K562 (cell line): Measurements from ENCODE around the gene USP28. TPM values are rescaled to one million over a fixed set of nuclear protein-coding genes. Genes with fewer than 3 reads are reported as not detected.

ENCODE experiments used
- ATAC-seq: fragments of 200-7000 bp; cut with Tn5 transposase; 3 replicates; pipeline ENCODE4 v1.9.1; 2020; ENCODE audit warnings: moderate library complexity
- BruUV-seq: library from RNA; stranded (reverse); fragments of 400-500 nt; replicated peaks from 2 replicates; lab custom pipeline; 2021; lab: Mats Ljungman, UMichigan
- CTCF ChIA-PET: fragments of 300-600 bp; formaldehyde crosslinking; extraction: SDS; loops from one replicate; lab custom pipeline; 2021; ENCODE audit warnings: low intra/inter-chr PET ratio; lab: Yijun Ruan, JAX
- POLR2A ChIA-PET: fragments of 300-600, 350-650 bp; sonication (Branson Sonifier 250); formaldehyde crosslinking; extraction: SDS; loops from one replicate; lab custom pipeline; 2021; ENCODE audit warnings: antibody characterized with exemption, inconsistent platforms; lab: Yijun Ruan, JAX
- DNase-seq, 4 experiments: peaks; one replicate each; pipeline versions ENCODE4 v3.0.0 to v3.0.0-alpha.2; 2011 to 2018; ENCODE audit warnings: low spot score in 3 of 4, mixed read lengths in 3 of 4; ENCODE audit errors: extremely low read depth in 1 of 4
- FAIRE-seq: peaks from 2 replicates; lab custom pipeline; 2011; peaks lifted over from hg19 to GRCh38; lab: Jason Lieb, UNC
- H2AFZ ChIP-seq: 2 replicates; pipeline ENCODE4 v1.6.0; 2011; ENCODE audit warnings: low read depth, low read length, control low read depth, inconsistent platforms
- H3K27ac ChIP-seq: fragments of 200-600 bp; 3 replicates; pipeline ENCODE4 v1.8.0; 2011; ENCODE audit warnings: low read depth, mild to moderate bottlenecking, control low read depth, inconsistent platforms, low read length, moderate library complexity, mixed read lengths; ENCODE audit errors: extremely low read depth
- H3K27me3 ChIP-seq, 2 experiments: fragments of 300-600 bp in 1 of 2; 2 replicates in 1 of 2; 3 replicates in 1 of 2; pipeline versions ENCODE4 v1.6.0 to v1.8.0; 2011; ENCODE audit warnings: inconsistent platforms in 2 of 2, low read length in 2 of 2, mild to moderate bottlenecking in 1 of 2, mixed read lengths in 1 of 2, moderate library complexity in 1 of 2; ENCODE audit not compliant: control insufficient read depth in 2 of 2, insufficient read depth in 2 of 2
- H3K36me3 ChIP-seq: fragments of 300-600 bp; 3 replicates; pipeline ENCODE4 v1.8.0; 2011; ENCODE audit warnings: mild to moderate bottlenecking, low read length, inconsistent platforms; ENCODE audit not compliant: control insufficient read depth, insufficient read depth
- H3K4me1 ChIP-seq, 2 experiments: fragments of 200-600 bp in 1 of 2; replicated peaks in 1 of 2; 2 replicates in 1 of 2; 3 replicates in 1 of 2; pipeline versions ENCODE4 v1.5.1 to v1.8.0; 2011; ENCODE audit warnings: inconsistent platforms in 2 of 2, low read length in 2 of 2, mild to moderate bottlenecking in 1 of 2, mixed read lengths in 1 of 2, moderate library complexity in 1 of 2; ENCODE audit not compliant: control insufficient read depth in 2 of 2, insufficient read depth in 2 of 2
- H3K4me2 ChIP-seq: 2 replicates; pipeline ENCODE4 v1.6.1; 2011; ENCODE audit warnings: low read length, control low read depth, inconsistent platforms, mixed read lengths; ENCODE audit not compliant: insufficient read depth
- H3K4me3 ChIP-seq: fragments of 200-600 bp; sonication (generic), shearing (Covaris generic); 2 replicates; pipeline ENCODE4 v1.5.1; 2016; ENCODE audit warnings: control low read depth, inconsistent platforms
- H3K79me2 ChIP-seq: fragments of 200-600 bp; 3 replicates; pipeline ENCODE4 v1.8.0; 2011; ENCODE audit warnings: low read length, inconsistent platforms; ENCODE audit not compliant: control insufficient read depth, insufficient read depth
- H3K9ac ChIP-seq, 2 experiments: 2 replicates each; pipeline versions ENCODE4 v1.6.0 to v1.6.1; 2011; ENCODE audit warnings: low read depth in 2 of 2, low read length in 2 of 2, control low read depth in 1 of 2, inconsistent platforms in 1 of 2, mild to moderate bottlenecking in 1 of 2, mixed read lengths in 1 of 2; ENCODE audit not compliant: insufficient read depth in 1 of 2
- H3K9me1 ChIP-seq: one replicate; pipeline ENCODE4 v1.6.0; 2011; ENCODE audit warnings: inconsistent platforms, mild to moderate bottlenecking, low read length, moderate library complexity; ENCODE audit not compliant: control insufficient read depth, insufficient read depth
- H3K9me3 ChIP-seq: replicated peaks from 2 replicates; pipeline ENCODE4 v1.5.1; 2011; ENCODE audit warnings: low read depth, low read length, inconsistent platforms; ENCODE audit not compliant: control insufficient read depth, insufficient read depth
- H4K20me1 ChIP-seq: replicated peaks from 2 replicates; pipeline ENCODE4 v1.6.1; 2011; ENCODE audit warnings: low read length, inconsistent platforms, mixed read lengths; ENCODE audit not compliant: control insufficient read depth, insufficient read depth
- MAFF ChIP-seq: IDR thresholded peaks from 2 replicates; pipeline ENCODE4 v1.6.1; 2012; ENCODE audit warnings: low read length, improper control_type of control experiment
- MAFG ChIP-seq: fragments of 450-650 bp; conservative IDR thresholded peaks from 2 replicates; pipeline ENCODE4 v1.6.1; 2016; ENCODE audit warnings: missing genetic modification characterization, missing compliant biosample characterization
- NFE2 ChIP-seq: IDR thresholded peaks from 2 replicates; pipeline ENCODE4 v1.6.1; 2014; ENCODE audit warnings: antibody characterized with exemption, low read depth
- SIN3B ChIP-seq: fragments of 450-650 bp; IDR thresholded peaks from 2 replicates; pipeline ENCODE4 v1.6.1; 2017; ENCODE audit warnings: low read depth, mild to moderate bottlenecking, moderate library complexity
- ZNF316 ChIP-seq: fragments of 450-650 bp; IDR thresholded peaks from 2 replicates; pipeline ENCODE4 v1.6.1; 2016
- ZNF584 ChIP-seq: fragments of 200-800 bp; sonication (Bioruptor generic); IDR thresholded peaks from 2 replicates; pipeline ENCODE4 v1.6.1; 2016; ENCODE audit warnings: low read depth, mild to moderate bottlenecking, missing genetic modification characterization, missing compliant biosample characterization
- WGBS: fragments of 100-300 bp; shearing (Covaris generic); methylation state at CpG from one replicate; pipeline ENCODE4 v1.1.6; 2016; ENCODE audit warnings: low coverage, mixed read lengths; ENCODE audit not compliant: insufficient coverage; ENCODE audit errors: missing lambda C conversion rate; 5-methylcytosine and 5-hydroxymethylcytosine counted together
- in situ Hi-C: fragments of 300-500 bp; cut with MboI; formaldehyde crosslinking; loops from 4 replicates; pipeline ENCODE4 v1.15.0; 2018; ENCODE audit warnings: inconsistent platforms, mixed read lengths
- intact Hi-C: fragments of 100-400 bp; cut with micrococcal nuclease; formaldehyde crosslinking; loops from 2 replicates; pipeline ENCODE4 v1.14.2; 2022
- polyA plus RNA-seq, 8 experiments: library from polyadenylated mRNA; depleted of rRNA in 4 of 8; stranded (reverse) in 5 of 8; unstranded in 3 of 8; fragments of >200 nt; fragmentation: Nextera tagmentation in 2 of 8; fragmentation: Illumina TruSeq in 1 of 8; extraction: Ambion mirVana in 2 of 8; extraction: Trizol in 1 of 8; gene quantifications; 2 replicates each; pipeline versions ENCODE4 v1.2.1 to v1.2.3, GENCODE V29; 2011 to 2014; ENCODE audit warnings: inconsistent platforms in 1 of 8, missing spikeins in 1 of 8
- total RNA-seq, 7 experiments: library from RNA; depleted of rRNA in 6 of 7; stranded (reverse); fragments of >200 nt in 6 of 7; fragmentation: Illumina TruSeq in 2 of 7; extraction: Trizol in 2 of 7; gene quantifications; 2 replicates each; pipeline versions ENCODE4 v1.2.1 to v1.2.3, GENCODE V29; 2011 to 2021; ENCODE audit warnings: low replicate concordance in 1 of 7
- TF ChIP-seq, protein P1 (sequence below): sonication (generic); formaldehyde crosslinking; IDR thresholded peaks from 2 replicates; pipeline ENCODE4 v1.8.0; 2022; ENCODE audit warnings: missing genetic modification reagents, mild to moderate bottlenecking, moderate library complexity, borderline replicate concordance

The USP28 gene
- total and polyA plus RNA-seq, 9 of the 15 experiments (the other 6 are each of a cell fraction or from before 2014, with no cell fraction given), result 3.7 to 42.7 (median 20.3) TPM

DNA sequence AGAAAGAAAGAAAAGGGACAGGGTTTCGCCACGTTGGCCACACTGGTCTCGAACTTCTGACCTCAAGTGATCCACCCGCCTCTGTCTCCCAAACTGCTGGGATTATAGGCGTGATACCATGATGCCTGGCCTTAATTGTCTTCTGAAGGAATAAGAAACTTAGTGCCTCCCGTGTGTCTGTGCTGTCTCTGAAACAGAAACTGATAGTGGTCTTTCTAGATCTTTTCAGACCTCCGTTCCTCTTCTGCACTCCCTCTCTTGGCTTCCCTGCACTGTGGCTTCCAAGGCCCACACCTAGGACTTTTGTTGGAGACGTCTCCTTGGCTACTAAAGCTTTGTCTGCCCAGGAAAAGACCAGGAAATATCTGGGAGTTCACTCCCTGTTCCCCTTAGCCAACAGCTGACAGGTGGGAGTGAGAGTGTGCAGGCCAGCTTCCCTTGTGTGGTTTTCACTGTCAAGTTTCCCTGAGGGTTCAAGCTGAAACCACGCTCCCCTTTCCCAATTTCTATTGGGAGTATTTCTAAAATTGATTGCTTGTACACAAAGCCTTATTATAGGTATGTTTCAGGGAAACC, 19.1 kb upstream of the USP28 start:
- 17% methylated on average over 7 of the region's 9 CpGs for WGBS
- Histone ChIP-seq H3K9me1 (no peaks in the 10 kb centered on the region), H3K27ac (no peak overlapping the region), H2AFZ (peak overlapping the region; percentile 28; the same call in 1 of the 2 replicates), H3K36me3 (no peaks in the 10 kb centered on the region), H3K79me2 (no peaks in the 10 kb centered on the region), H3K9me3 (no peaks in the 10 kb centered on the region), H3K4me2 (no peak overlapping the region), H3K27me3 (no peaks in the 10 kb centered on the region), H3K9ac (0 out of 4 replicates have a peak overlapping the region, but pooled peaks of 1 of the 2 experiments have one; percentile 48), H3K4me3 (no peak overlapping the region)
- no peak for ATAC-seq
- intact Hi-C loops, result no loop called here
- no peak for FAIRE-seq
- CTCF ChIA-PET, result no interaction called here
- POLR2A ChIA-PET, result no interaction called here
- DNase-seq, result no peak
- in situ Hi-C loops, result no loop called here
- TF ChIP-seq, protein P1, sequence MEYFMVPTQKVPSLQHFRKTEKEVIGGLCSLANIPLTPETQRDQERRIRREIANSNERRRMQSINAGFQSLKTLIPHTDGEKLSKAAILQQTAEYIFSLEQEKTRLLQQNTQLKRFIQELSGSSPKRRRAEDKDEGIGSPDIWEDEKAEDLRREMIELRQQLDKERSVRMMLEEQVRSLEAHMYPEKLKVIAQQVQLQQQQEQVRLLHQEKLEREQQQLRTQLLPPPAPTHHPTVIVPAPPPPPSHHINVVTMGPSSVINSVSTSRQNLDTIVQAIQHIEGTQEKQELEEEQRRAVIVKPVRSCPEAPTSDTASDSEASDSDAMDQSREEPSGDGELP, result peak; percentile 52
- no peak for TF ChIP-seq SIN3B
- TF ChIP-seq, all 486 proteins: peak for 1
- no TSS peak for BruUV-seq
- no peaks in the 10 kb centered on the region; the same call in 1 of the 2 replicates for H4K20me1 ChIP-seq
- peaks cover 0 to 4% of the 10 kb centered on the region in 2 experiments; a peak in 1 of 5 replicates for H3K4me1 ChIP-seq

DNA sequence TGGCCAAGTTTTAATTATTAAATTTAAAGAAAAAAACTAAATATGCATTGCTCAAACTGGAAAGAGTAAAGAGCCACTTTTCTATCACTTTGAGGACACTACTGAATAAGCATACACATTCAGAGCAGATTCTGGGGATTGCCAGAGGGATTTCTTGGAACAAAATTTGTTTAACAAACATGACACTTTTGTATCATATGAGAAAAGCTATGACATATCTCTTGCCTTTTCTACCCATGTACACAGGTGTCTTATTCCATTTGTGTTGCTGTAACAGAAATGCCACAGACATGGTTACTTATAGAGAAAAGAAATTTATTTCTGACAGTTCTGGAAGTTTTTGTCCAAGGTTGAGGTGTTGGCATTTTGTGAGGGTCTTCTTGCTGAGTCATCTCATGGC, 13.5 kb upstream of the USP28 start:
- Histone ChIP-seq H3K27ac (no peak overlapping the region), H3K9ac (no peak overlapping the region), H3K9me3 (no peaks in the 10 kb centered on the region), H4K20me1 (no peaks in the 10 kb centered on the region), H3K27me3 (no peaks in the 10 kb centered on the region), H3K4me1 (peaks cover 0 to 6% of the 10 kb centered on the region in 2 experiments; a peak in 4 of 5 replicates), H3K4me2 (no peak overlapping the region), H3K9me1 (no peaks in the 10 kb centered on the region), H3K36me3 (no peaks in the 10 kb centered on the region), H3K4me3 (no peak overlapping the region), H3K79me2 (no peaks in the 10 kb centered on the region), H2AFZ (no peak overlapping the region)
- ChIA-PET CTCF (no interaction called here), POLR2A (interaction anchor here (0.9 to 1.0 kb wide), 2 partner anchors 10 to 12 kb away, joined by 3 read pairs; no protein-coding TSS in a partner anchor)
- TF ChIP-seq MAFG (tag) (peak; percentile 40), MAFF (0 out of 2 replicates have a peak, but pooled peaks have one; percentile 10), ZNF584 (no peak), ZNF316 (peak; percentile 43; the same call in 1 of the 2 replicates), NFE2 (0 out of 2 replicates have a peak, but pooled peaks have one; percentile 28), SIN3B (no peak)
- intact Hi-C loops (no loop called here), in situ Hi-C loops (no loop called here)
- BruUV-seq, result no TSS peak
- DNase-seq (no peak), FAIRE-seq (no peak), ATAC-seq (no peak)
